Neutrophil (primary cell): ENCODE results near the gene CCDC107.
"Not testable (repeated sequence)": the region's sequence is repeated elsewhere in the genome, so short reads cannot be mapped to it uniquely, and the experiment has no call there.

Source experiments
- H3K27ac ChIP-seq: fragments of 200-600 bp; sonication (generic); 2 replicates; pipeline ENCODE4 v1.5.1; 2016; ENCODE audit warnings: mild to moderate bottlenecking, moderate library complexity
- H3K27me3 ChIP-seq: fragments of 200-600 bp; sonication (generic); 2 replicates; pipeline ENCODE4 v1.6.0; 2016; ENCODE audit warnings: mild to moderate bottlenecking
- H3K36me3 ChIP-seq: fragments of 200-600 bp; sonication (generic); 2 replicates; pipeline ENCODE4 v1.5.1; 2017
- H3K4me1 ChIP-seq, 2 experiments: fragments of 200-600 bp in 1 of 2; sonication (generic) in 1 of 2; 1 replicate in 1 of 2; 2 replicates in 1 of 2; pipeline versions ENCODE4 v1.5.1 to v1.6.1; 2013 to 2016; ENCODE audit warnings: low read depth in 1 of 2, low read length in 1 of 2, mild to moderate bottlenecking in 1 of 2, moderate library complexity in 1 of 2; ENCODE audit not compliant: control insufficient read depth in 1 of 2, insufficient read depth in 1 of 2
- H3K4me3 ChIP-seq, 2 experiments: fragments of 200-600 bp in 1 of 2; sonication (generic) in 1 of 2; 1 replicate in 1 of 2; 2 replicates in 1 of 2; pipeline ENCODE4 v1.5.1; 2013 to 2016; ENCODE audit warnings: low read depth in 1 of 2, low read length in 1 of 2, mild to moderate bottlenecking in 1 of 2, moderate library complexity in 1 of 2
- H3K9me3 ChIP-seq: fragments of 200-600 bp; sonication (generic); 2 replicates; pipeline ENCODE4 v1.5.1; 2016
- CTCF ChIP-seq: fragments of 200-600 bp; sonication (generic); IDR thresholded peaks from 2 replicates; pipeline ENCODE4 v1.5.1; 2016; ENCODE audit warnings: antibody characterized with exemption

The CCDC107 gene

GRCh38 chr9:35643046-35643445, 15.0 kb upstream of the CCDC107 start:
- Histone ChIP-seq H3K4me3 (no peak overlapping the region), H3K4me1 (peaks cover 20 to 39% of the 10 kb centered on the region in 2 experiments), H3K27ac (no peak overlapping the region), H3K9me3 (no peaks in the 10 kb centered on the region), H3K36me3 (no peaks in the 10 kb centered on the region), H3K27me3 (no peaks in the 10 kb centered on the region)
- no peak for TF ChIP-seq CTCF

- peaks cover 20 to 32% of the 10 kb centered on the region in 2 experiments for H3K4me1 ChIP-seq
Observed at GRCh38 chr9:35645736-35646135, 12.4 kb upstream of the CCDC107 start.

GRCh38 chr9:35646153-35646532, 11.9 kb upstream of the CCDC107 start:
- no peak for TF ChIP-seq CTCF
- H3K9me3 ChIP-seq = no peaks in the 10 kb centered on the region
- H3K4me3 ChIP-seq = peak overlapping the region; percentile 68 to 82
- H3K36me3 ChIP-seq = no peaks in the 10 kb centered on the region
- H3K27ac ChIP-seq = peak overlapping the region; percentile 61
- no peaks in the 10 kb centered on the region for H3K27me3 ChIP-seq
- H3K4me1 ChIP-seq = peaks cover 20 to 28% of the 10 kb centered on the region in 2 experiments

More at GRCh38 chr9:35645736-35646135, 12.4 kb upstream of the CCDC107 start:
- H3K27ac ChIP-seq, H3K9me3 ChIP-seq, H3K27me3 ChIP-seq, H3K36me3 ChIP-seq: not testable (repeated sequence)
- H3K4me3 ChIP-seq = peak overlapping the region; percentile 68 to 82

GRCh38 chr9:35646533-35647265, 11.4 kb upstream of the CCDC107 start:
- no peaks in the 10 kb centered on the region for H3K36me3 ChIP-seq

GRCh38 chr9:35649431-35650340, 8.4 kb upstream of the CCDC107 start:
- no peaks in the 10 kb centered on the region for H3K9me3 ChIP-seq
- peaks cover 16 to 18% of the 10 kb centered on the region in 2 experiments for H3K4me1 ChIP-seq
- TF ChIP-seq CTCF = no peak
- no peak overlapping the region for H3K27ac ChIP-seq
- H3K36me3 ChIP-seq = no peaks in the 10 kb centered on the region
- no peaks in the 10 kb centered on the region for H3K27me3 ChIP-seq
- H3K4me3 ChIP-seq = no peak overlapping the region

More at GRCh38 chr9:35646533-35647265, 11.4 kb upstream of the CCDC107 start:
- peak overlapping the region; percentile 68 to 82 for H3K4me3 ChIP-seq
- peaks cover 16 to 22% of the 10 kb centered on the region in 2 experiments for H3K4me1 ChIP-seq
- H3K9me3 ChIP-seq = no peaks in the 10 kb centered on the region
- no peaks in the 10 kb centered on the region for H3K27me3 ChIP-seq
- TF ChIP-seq CTCF = peak; percentile 99
- H3K27ac ChIP-seq = peak overlapping the region; percentile 61
